ENCODE data around the gene CHADL.

Gene CHADL

DNA sequence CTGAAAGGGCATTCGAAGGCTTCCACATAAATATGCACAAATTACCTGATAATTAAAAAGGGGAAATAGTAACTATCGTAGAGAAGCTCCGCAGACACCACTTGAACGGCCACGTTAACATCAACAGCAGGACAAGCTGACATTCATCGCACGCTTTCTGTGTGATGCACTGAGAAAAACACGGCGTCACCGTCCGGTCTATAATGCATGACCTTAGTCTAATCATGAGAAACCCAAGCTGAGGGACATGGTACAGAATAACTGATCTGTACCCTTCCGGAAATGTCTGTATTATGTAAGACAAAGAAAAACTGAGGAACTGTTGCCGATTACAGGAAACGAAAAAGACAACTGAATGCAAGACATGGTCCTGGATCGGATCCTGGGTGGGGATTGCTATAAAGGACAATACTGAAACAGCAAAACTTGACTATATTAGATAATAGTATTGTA lies 45.9 kb upstream of the CHADL start (continued):
- TF ChIP-seq SP7 (tag by site-specific recombination; IDR thresholded peaks at IDR 0.05), result peak; percentile 19
- peak; percentile 67 for TF ChIP-seq ZNF600 (tag by site-specific recombination; IDR thresholded peaks at IDR 0.05)
- peak; percentile 71; the same call in 1 of the 2 replicates for TF ChIP-seq SCRT1 (tag by site-specific recombination; IDR thresholded peaks at IDR 0.05; ENCODE audit: borderline replicate concordance)
- TF ChIP-seq ZBTB21 (tag by site-specific recombination; IDR thresholded peaks at IDR 0.05), result peak; percentile 45; the same call in 1 of the 2 replicates
- TF ChIP-seq ZFP69B (tag by site-specific recombination; IDR thresholded peaks at IDR 0.05), result 0 out of 2 replicates have a peak, but pooled peaks have one; percentile 26

- ChIA-PET POLR2A (interaction anchor here (0.5 to 3.0 kb wide), 21 partner anchors 11 to 335 kb away, joined by 3 to 45 read pairs (median 4); partner anchors contain the start of genes PMM1, RBX1, TEF and TOB2), CTCF (interaction anchor here (0.7 to 1.4 kb wide), 5 partner anchors 13 to 231 kb away, joined by 3 to 7 read pairs (median 3); partner anchors contain the start of gene ZC3H7B)
- Histone ChIP-seq H3K9me3 (ENCODE audit: control insufficient read depth, insufficient read depth, low read depth, low read length) (no peaks in the 10 kb centered on the region), H3K36me3 (ENCODE audit: control insufficient read depth in 2 of 2, insufficient read depth in 1 of 2, low read length in 2 of 2) (peaks cover 33 to 34% of the 10 kb centered on the region in 2 experiments), H3K4me1 (ENCODE audit: control insufficient read depth, insufficient read depth, low read length) (peaks cover 9% of the 10 kb centered on the region), H3K4me3 (ENCODE audit: low read depth, low read length) (peak within 1 kb of the TSS; percentile 95), H3K27ac (ENCODE audit: extremely low read depth, low read depth, low read length) (peak within 1 kb of the TSS; percentile 81)
- TF ChIP-seq, protein P1, sequence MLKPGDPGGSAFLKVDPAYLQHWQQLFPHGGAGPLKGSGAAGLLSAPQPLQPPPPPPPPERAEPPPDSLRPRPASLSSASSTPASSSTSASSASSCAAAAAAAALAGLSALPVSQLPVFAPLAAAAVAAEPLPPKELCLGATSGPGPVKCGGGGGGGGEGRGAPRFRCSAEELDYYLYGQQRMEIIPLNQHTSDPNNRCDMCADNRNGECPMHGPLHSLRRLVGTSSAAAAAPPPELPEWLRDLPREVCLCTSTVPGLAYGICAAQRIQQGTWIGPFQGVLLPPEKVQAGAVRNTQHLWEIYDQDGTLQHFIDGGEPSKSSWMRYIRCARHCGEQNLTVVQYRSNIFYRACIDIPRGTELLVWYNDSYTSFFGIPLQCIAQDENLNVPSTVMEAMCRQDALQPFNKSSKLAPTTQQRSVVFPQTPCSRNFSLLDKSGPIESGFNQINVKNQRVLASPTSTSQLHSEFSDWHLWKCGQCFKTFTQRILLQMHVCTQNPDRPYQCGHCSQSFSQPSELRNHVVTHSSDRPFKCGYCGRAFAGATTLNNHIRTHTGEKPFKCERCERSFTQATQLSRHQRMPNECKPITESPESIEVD (tag by site-specific recombination; IDR thresholded peaks at IDR 0.05), result no peak
- no peak for TF ChIP-seq ZNF785 (tag by site-specific recombination; IDR thresholded peaks at IDR 0.05)
- TF ChIP-seq ZNF211 (tag by site-specific recombination; IDR thresholded peaks at IDR 0.05; ENCODE audit: low read depth), result no peak
- no peak; the same call in 1 of the 2 replicates for TF ChIP-seq SCRT1 (tag by site-specific recombination; IDR thresholded peaks at IDR 0.05; ENCODE audit: borderline replicate concordance)
- no peak for TF ChIP-seq TCF7L2 (IDR thresholded peaks at IDR 0.05; ENCODE audit: borderline replicate concordance, low read depth, low read length)
- TF ChIP-seq ZNF184 (tag by site-specific recombination; IDR thresholded peaks at IDR 0.05), result no peak
- TF ChIP-seq ZNF214 (tag by site-specific recombination; IDR thresholded peaks at IDR 0.05; ENCODE audit: borderline replicate concordance), result no peak
- TF ChIP-seq ZNF157 (tag by site-specific recombination; IDR thresholded peaks at IDR 0.05), result no peak
- 0 out of 2 replicates have a peak, but pooled peaks have one; percentile 70 for TF ChIP-seq ZNF280D (tag by site-specific recombination; IDR thresholded peaks at IDR 0.05)
- TF ChIP-seq ZNF473 (tag by site-specific recombination; IDR thresholded peaks at IDR 0.05), result no peak
- TF ChIP-seq ZNF701 (tag by site-specific recombination; IDR thresholded peaks at IDR 0.05), result no peak
- TF ChIP-seq ZNF404 (tag by site-specific recombination; IDR thresholded peaks at IDR 0.05), result no peak
- TF ChIP-seq, protein P2, sequence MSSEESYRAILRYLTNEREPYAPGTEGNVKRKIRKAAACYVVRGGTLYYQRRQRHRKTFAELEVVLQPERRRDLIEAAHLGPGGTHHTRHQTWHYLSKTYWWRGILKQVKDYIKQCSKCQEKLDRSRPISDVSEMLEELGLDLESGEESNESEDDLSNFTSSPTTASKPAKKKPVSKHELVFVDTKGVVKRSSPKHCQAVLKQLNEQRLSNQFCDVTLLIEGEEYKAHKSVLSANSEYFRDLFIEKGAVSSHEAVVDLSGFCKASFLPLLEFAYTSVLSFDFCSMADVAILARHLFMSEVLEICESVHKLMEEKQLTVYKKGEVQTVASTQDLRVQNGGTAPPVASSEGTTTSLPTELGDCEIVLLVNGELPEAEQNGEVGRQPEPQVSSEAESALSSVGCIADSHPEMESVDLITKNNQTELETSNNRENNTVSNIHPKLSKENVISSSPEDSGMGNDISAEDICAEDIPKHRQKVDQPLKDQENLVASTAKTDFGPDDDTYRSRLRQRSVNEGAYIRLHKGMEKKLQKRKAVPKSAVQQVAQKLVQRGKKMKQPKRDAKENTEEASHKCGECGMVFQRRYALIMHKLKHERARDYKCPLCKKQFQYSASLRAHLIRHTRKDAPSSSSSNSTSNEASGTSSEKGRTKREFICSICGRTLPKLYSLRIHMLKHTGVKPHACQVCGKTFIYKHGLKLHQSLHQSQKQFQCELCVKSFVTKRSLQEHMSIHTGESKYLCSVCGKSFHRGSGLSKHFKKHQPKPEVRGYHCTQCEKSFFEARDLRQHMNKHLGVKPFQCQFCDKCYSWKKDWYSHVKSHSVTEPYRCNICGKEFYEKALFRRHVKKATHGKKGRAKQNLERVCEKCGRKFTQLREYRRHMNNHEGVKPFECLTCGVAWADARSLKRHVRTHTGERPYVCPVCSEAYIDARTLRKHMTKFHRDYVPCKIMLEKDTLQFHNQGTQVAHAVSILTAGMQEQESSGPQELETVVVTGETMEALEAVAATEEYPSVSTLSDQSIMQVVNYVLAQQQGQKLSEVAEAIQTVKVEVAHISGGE (tag by site-specific recombination; conservative IDR thresholded peaks at IDR 0.05; ENCODE audit: low read depth), result peak; percentile 78
- no peak for TF ChIP-seq ZNF394 (tag by site-specific recombination; IDR thresholded peaks at IDR 0.05; ENCODE audit: borderline replicate concordance)
- TF ChIP-seq ZNF140 (tag by site-specific recombination; IDR thresholded peaks at IDR 0.05), result no peak
- no peak for TF ChIP-seq ZFHX2 (tag by site-specific recombination; conservative IDR thresholded peaks at IDR 0.05)
- TF ChIP-seq ZNF707 (tag by site-specific recombination; IDR thresholded peaks at IDR 0.05), result no peak
- no peak for TF ChIP-seq GFI1B (tag by site-specific recombination; IDR thresholded peaks at IDR 0.05)
- TF ChIP-seq ZNF292 (tag by site-specific recombination; IDR thresholded peaks at IDR 0.05; ENCODE audit: borderline replicate concordance, low read depth), result no peak
- TF ChIP-seq, protein P3, sequence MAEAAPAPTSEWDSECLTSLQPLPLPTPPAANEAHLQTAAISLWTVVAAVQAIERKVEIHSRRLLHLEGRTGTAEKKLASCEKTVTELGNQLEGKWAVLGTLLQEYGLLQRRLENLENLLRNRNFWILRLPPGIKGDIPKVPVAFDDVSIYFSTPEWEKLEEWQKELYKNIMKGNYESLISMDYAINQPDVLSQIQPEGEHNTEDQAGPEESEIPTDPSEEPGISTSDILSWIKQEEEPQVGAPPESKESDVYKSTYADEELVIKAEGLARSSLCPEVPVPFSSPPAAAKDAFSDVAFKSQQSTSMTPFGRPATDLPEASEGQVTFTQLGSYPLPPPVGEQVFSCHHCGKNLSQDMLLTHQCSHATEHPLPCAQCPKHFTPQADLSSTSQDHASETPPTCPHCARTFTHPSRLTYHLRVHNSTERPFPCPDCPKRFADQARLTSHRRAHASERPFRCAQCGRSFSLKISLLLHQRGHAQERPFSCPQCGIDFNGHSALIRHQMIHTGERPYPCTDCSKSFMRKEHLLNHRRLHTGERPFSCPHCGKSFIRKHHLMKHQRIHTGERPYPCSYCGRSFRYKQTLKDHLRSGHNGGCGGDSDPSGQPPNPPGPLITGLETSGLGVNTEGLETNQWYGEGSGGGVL (tag by site-specific recombination; IDR thresholded peaks at IDR 0.05), result peak; percentile 35; the same call in 1 of the 2 replicates
Observed at GRCh38 chr22:41285820-41286638, 45.3 kb upstream of the CHADL start, which contains the start of gene RANGAP1. Gene RANGAP1 (minus strand): TSS chr22:41286187. CDS start chr22:41281044, 5,143 bp downstream.

Data from HEK293 (cell line).